B cell (primary cell): Measurements from ENCODE around the gene GNB5. TPM values are rescaled to one million over a fixed set of nuclear protein-coding genes. Genes with fewer than 3 reads are reported as not detected.

Source experiments
- ATAC-seq: fragments of 200-7000 bp; cut with Tn5 transposase; one replicate; pipeline ENCODE4 v1.10.0; 2021; ENCODE audit warnings: low read depth, mild to moderate bottlenecking, moderate number of reproducible peaks, moderate library complexity
- CTCF ChIA-PET: fragments of 350-600 bp; sonication (Branson Sonifier 250); formaldehyde crosslinking; loops from one replicate; lab custom pipeline; 2021; ENCODE audit warnings: antibody characterized with exemption, inconsistent platforms; lab: Charles Lee
- POLR2A ChIA-PET: fragments of 350-600 bp; sonication (Branson Sonifier 250); formaldehyde crosslinking; loops from one replicate; lab custom pipeline; 2021; ENCODE audit warnings: antibody characterized with exemption; lab: Charles Lee
- DNase-seq: peaks from one replicate; pipeline ENCODE4 v3.0.0; 2013
- H2AFZ ChIP-seq: 2 replicates; pipeline ENCODE4 v1.6.1; 2012; ENCODE audit warnings: mild to moderate bottlenecking, low read depth, low read length; ENCODE audit not compliant: insufficient read depth, poor library complexity, severe bottlenecking
- H3K27ac ChIP-seq, 2 donors: 1 replicate in 1 of 2; 2 replicates in 1 of 2; pipeline ENCODE4 v1.5.1; 2012 to 2013; ENCODE audit warnings: low read length in 2 of 2, mild to moderate bottlenecking in 2 of 2, moderate library complexity in 1 of 2
- H3K27me3 ChIP-seq, 4 experiments: fragments of 200-600 bp in 1 of 4; sonication (generic) in 1 of 4; replicated peaks in 1 of 4; 1 replicate in 2 of 4; 2 replicates in 2 of 4; pipeline versions ENCODE4 v1.6.1 to v1.7.0; 2013 to 2016; ENCODE audit warnings: low read length in 3 of 4, mild to moderate bottlenecking in 2 of 4, mixed read lengths in 1 of 4, moderate library complexity in 1 of 4; ENCODE audit not compliant: insufficient read depth in 4 of 4, control insufficient read depth in 3 of 4; ENCODE audit errors: control extremely low read depth in 1 of 4
- H3K36me3 ChIP-seq, 2 experiments: replicated peaks in 1 of 2; 1 replicate in 1 of 2; 2 replicates in 1 of 2; pipeline versions ENCODE4 v1.6.1 to v1.7.1; 2013; ENCODE audit warnings: low read length in 1 of 2; ENCODE audit not compliant: insufficient read depth in 2 of 2, control insufficient read depth in 1 of 2; ENCODE audit errors: control extremely low read depth in 1 of 2, extremely low read depth in 1 of 2
- H3K4me1 ChIP-seq, 2 donors: fragments of 200-600 bp in 1 of 2; sonication (generic) in 1 of 2; 1 replicate in 1 of 2; 2 replicates in 1 of 2; pipeline versions ENCODE4 v1.5.1 to v1.6.1; 2013 to 2017; ENCODE audit warnings: low read length in 2 of 2; ENCODE audit not compliant: control insufficient read depth in 2 of 2, insufficient read depth in 2 of 2
- H3K4me2 ChIP-seq: replicated peaks from 2 replicates; pipeline ENCODE3; 2012; ENCODE audit warnings: mild to moderate bottlenecking, low read depth, low read length; ENCODE audit not compliant: poor library complexity, severe bottlenecking
- H3K4me3 ChIP-seq, 5 experiments: fragments of 200-600 bp in 1 of 5; sonication (generic) in 1 of 5; 1 replicate in 3 of 5; 2 replicates in 2 of 5; pipeline versions ENCODE4 v1.5.1 to v1.7.0; 2011 to 2016; ENCODE audit warnings: low read length in 4 of 5, mild to moderate bottlenecking in 4 of 5, low read depth in 2 of 5, control low read depth in 1 of 5, moderate library complexity in 1 of 5; ENCODE audit not compliant: insufficient read depth in 1 of 5; ENCODE audit errors: control extremely low read depth in 1 of 5, extremely low read depth in 1 of 5
- H3K79me2 ChIP-seq: fragments of 200-600 bp; sonication (generic); one replicate; pipeline ENCODE4 v1.6.0; 2016; ENCODE audit warnings: low read length; ENCODE audit not compliant: control insufficient read depth, insufficient read depth
- H3K9ac ChIP-seq: fragments of 200-600 bp; sonication (generic); 2 replicates; pipeline ENCODE4 v1.6.1; 2017; ENCODE audit warnings: mild to moderate bottlenecking, low read length, moderate library complexity
- H3K9me3 ChIP-seq, 3 donors: one replicate each; pipeline versions ENCODE4 v1.6.1 to v1.7.1; 2013; ENCODE audit warnings: low read length in 2 of 3; ENCODE audit not compliant: control insufficient read depth in 2 of 3, insufficient read depth in 1 of 3; ENCODE audit errors: control extremely low read depth in 1 of 3
- H4K20me1 ChIP-seq: 2 replicates; pipeline ENCODE4 v1.6.0; 2012; ENCODE audit warnings: mild to moderate bottlenecking, low read length; ENCODE audit not compliant: insufficient read depth, control insufficient read depth, poor library complexity, severe bottlenecking
- H3K27ac Mint-ChIP-seq: one replicate; pipeline ENCODE4 v1.8.0; 2021; ENCODE audit warnings: mixed read lengths
- H3K27me3 Mint-ChIP-seq: one replicate; pipeline ENCODE4 v1.8.0; 2021; ENCODE audit warnings: mixed read lengths
- H3K4me1 Mint-ChIP-seq: one replicate; pipeline ENCODE4 v1.8.0; 2021; ENCODE audit warnings: mixed read lengths
- H3K4me3 Mint-ChIP-seq: one replicate; pipeline ENCODE4 v1.8.0; 2021; ENCODE audit warnings: mixed read lengths
- H3K9me3 Mint-ChIP-seq: one replicate; pipeline ENCODE4 v1.8.0; 2022; ENCODE audit warnings: mixed read lengths; ENCODE audit not compliant: insufficient read depth
- EZH2 ChIP-seq: IDR thresholded peaks from 2 replicates; pipeline ENCODE4 v1.6.1; 2012; ENCODE audit warnings: borderline replicate concordance, low read depth, mild to moderate bottlenecking, moderate library complexity, low read length; ENCODE audit not compliant: insufficient read depth, poor library complexity, severe bottlenecking
- WGBS: methylation state at CpG from one replicate; pipeline ENCODE4 v1.1.5; 2013; ENCODE audit warnings: missing lambda C conversion rate; ENCODE audit not compliant: insufficient coverage; 5-methylcytosine and 5-hydroxymethylcytosine counted together
- intact Hi-C: fragments of 100-400 bp; cut with micrococcal nuclease; formaldehyde crosslinking; loops from one replicate; pipeline ENCODE4 v1.10.0; 2022
- polyA plus RNA-seq: library from polyadenylated mRNA; depleted of rRNA; stranded (reverse); fragments of >200 nt; gene quantifications from 2 replicates; pipeline ENCODE4 v1.2.3, GENCODE V29; 2012
- total RNA-seq, 2 donors: library from RNA; stranded (reverse); fragments of 120-200 nt in 1 of 2; gene quantifications; 1 replicate in 1 of 2; 2 replicates in 1 of 2; pipeline versions ENCODE4 v1.2.3 to v1.2.4, GENCODE V29; 2013 to 2022
- TF ChIP-seq, protein P1 (sequence below): fragments of 200-600 bp; IDR thresholded peaks from one replicate; pipeline ENCODE4 v1.8.0; 2022; ENCODE audit warnings: antibody characterized with exemption, mild to moderate bottlenecking

Gene GNB5
- total and polyA plus RNA-seq, 2 donors (not counting 1 experiment from before 2014, with no cell fraction given), result 58.5 to 142 TPM

GRCh38 chr15:52093539-52094510, 97.4 kb downstream of the GNB5 start:
- H3K4me3 Mint-ChIP-seq, result no peak overlapping the region
- Histone ChIP-seq H3K9ac (no peak overlapping the region), H3K4me3 (no peak overlapping the region), H3K9me3 (peaks cover 0 to 11% (median 3%) of the 10 kb centered on the region in 3 donors), H2AFZ (no peak overlapping the region), H3K4me1 (no peaks in the 10 kb centered on the region), H3K36me3 (no peaks in the 10 kb centered on the region), H4K20me1 (no peaks in the 10 kb centered on the region), H3K4me2 (no peak overlapping the region), H3K79me2 (no peaks in the 10 kb centered on the region), H3K27me3 (peaks cover 0 to 4% (median 0%) of the 10 kb centered on the region in 4 experiments), H3K27ac (no peak overlapping the region)
- POLR2A ChIA-PET, result no interaction called here
- DNase-seq (no peak), ATAC-seq (no peak)
- H3K27ac Mint-ChIP-seq, result no peak overlapping the region
- no peaks in the 10 kb centered on the region for H3K4me1 Mint-ChIP-seq
- intact Hi-C loops, result no loop called here
- WGBS, result 47% methylated on average over 7 of the region's 12 CpGs
- H3K27me3 Mint-ChIP-seq, result peaks cover 9% of the 10 kb centered on the region
- peaks cover 5% of the 10 kb centered on the region for H3K9me3 Mint-ChIP-seq
- CTCF ChIA-PET, result interaction anchor here (1.3 kb wide), 1 partner anchor 13 kb away, joined by 3 read pairs; no protein-coding TSS in a partner anchor
- no peak for TF ChIP-seq EZH2
- TF ChIP-seq, protein P1, sequence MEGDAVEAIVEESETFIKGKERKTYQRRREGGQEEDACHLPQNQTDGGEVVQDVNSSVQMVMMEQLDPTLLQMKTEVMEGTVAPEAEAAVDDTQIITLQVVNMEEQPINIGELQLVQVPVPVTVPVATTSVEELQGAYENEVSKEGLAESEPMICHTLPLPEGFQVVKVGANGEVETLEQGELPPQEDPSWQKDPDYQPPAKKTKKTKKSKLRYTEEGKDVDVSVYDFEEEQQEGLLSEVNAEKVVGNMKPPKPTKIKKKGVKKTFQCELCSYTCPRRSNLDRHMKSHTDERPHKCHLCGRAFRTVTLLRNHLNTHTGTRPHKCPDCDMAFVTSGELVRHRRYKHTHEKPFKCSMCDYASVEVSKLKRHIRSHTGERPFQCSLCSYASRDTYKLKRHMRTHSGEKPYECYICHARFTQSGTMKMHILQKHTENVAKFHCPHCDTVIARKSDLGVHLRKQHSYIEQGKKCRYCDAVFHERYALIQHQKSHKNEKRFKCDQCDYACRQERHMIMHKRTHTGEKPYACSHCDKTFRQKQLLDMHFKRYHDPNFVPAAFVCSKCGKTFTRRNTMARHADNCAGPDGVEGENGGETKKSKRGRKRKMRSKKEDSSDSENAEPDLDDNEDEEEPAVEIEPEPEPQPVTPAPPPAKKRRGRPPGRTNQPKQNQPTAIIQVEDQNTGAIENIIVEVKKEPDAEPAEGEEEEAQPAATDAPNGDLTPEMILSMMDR, result no peak

GRCh38 chr15:52093167-52093538, 98.0 kb downstream of the GNB5 start:
- ATAC-seq (no peak), DNase-seq (no peak)
- Histone ChIP-seq H3K27ac (no peak overlapping the region), H3K27me3 (peaks cover 0 to 4% (median 0%) of the 10 kb centered on the region in 4 experiments), H3K79me2 (no peaks in the 10 kb centered on the region), H3K9ac (no peak overlapping the region), H3K4me1 (no peaks in the 10 kb centered on the region), H3K4me2 (no peak overlapping the region), H3K36me3 (no peaks in the 10 kb centered on the region), H3K4me3 (no peak overlapping the region), H4K20me1 (no peaks in the 10 kb centered on the region), H3K9me3 (peaks cover 0 to 11% (median 3%) of the 10 kb centered on the region in 3 donors), H2AFZ (no peak overlapping the region)
- Mint-ChIP-seq H3K27ac (no peak overlapping the region), H3K4me3 (no peak overlapping the region), H3K27me3 (peaks cover 9% of the 10 kb centered on the region), H3K4me1 (no peaks in the 10 kb centered on the region), H3K9me3 (peaks cover 5% of the 10 kb centered on the region)
- ChIA-PET CTCF (no interaction called here), POLR2A (no interaction called here)
- 33% methylated on average over 3 of the region's 4 CpGs for WGBS
- intact Hi-C loops, result no loop called here
- no peak for TF ChIP-seq EZH2
- TF ChIP-seq, protein P1, result no peak
